IMR-90 (cell line): ENCODE results near the gene TPGS1. TPM values are rescaled to one million over a fixed set of nuclear protein-coding genes. Genes with fewer than 3 reads are reported as not detected.
A peak's percentile ranks its signal among the peaks of the same experiment; 100 is the strongest.

Experiments
- ATAC-seq: fragments of 200-7000 bp; cut with Tn5 transposase; 2 replicates; pipeline ENCODE4 v1.9.1; 2020; ENCODE audit warnings: low read depth, mild to moderate bottlenecking, moderate library complexity
- BruUV-seq: library from RNA; stranded (reverse); fragments of 400-500 nt; replicated peaks from 2 replicates; lab custom pipeline; 2021; lab: Mats Ljungman, UMichigan
- CTCF ChIA-PET: fragments of 300-600 bp; formaldehyde crosslinking; extraction: SDS; loops from one replicate; lab custom pipeline; 2021; ENCODE audit warnings: antibody characterized with exemption; lab: Yijun Ruan, JAX
- POLR2A ChIA-PET: fragments of 300-600 bp; sonication (Branson Sonifier 250); formaldehyde crosslinking; loops from one replicate; lab custom pipeline; 2022; ENCODE audit warnings: antibody characterized with exemption; ENCODE audit not compliant: unreplicated experiment; lab: Charles Lee
- DNase-seq: peaks from one replicate; pipeline ENCODE4 v3.0.0; 2013
- H2AFZ ChIP-seq: replicated peaks from 2 replicates; pipeline ENCODE3; 2013; ENCODE audit warnings: low read length, mild to moderate bottlenecking; ENCODE audit not compliant: poor library complexity
- H2AK5ac ChIP-seq: 2 replicates; pipeline ENCODE4 v1.6.1; 2013; ENCODE audit warnings: low read depth, low read length, inconsistent platforms
- H2AK9ac ChIP-seq: replicated peaks from 2 replicates; pipeline ENCODE3; 2013; ENCODE audit warnings: mild to moderate bottlenecking, low read depth, low read length, moderate library complexity; ENCODE audit not compliant: poor library complexity
- H2BK120ac ChIP-seq: 2 replicates; pipeline ENCODE4 v1.6.1; 2013; ENCODE audit warnings: low read depth, low read length, inconsistent platforms
- H2BK15ac ChIP-seq: 3 replicates; pipeline ENCODE4 v1.6.1; 2013; ENCODE audit warnings: low read depth, low read length, inconsistent platforms
- H2BK20ac ChIP-seq: 2 replicates; pipeline ENCODE4 v1.6.1; 2013; ENCODE audit warnings: low read depth, mild to moderate bottlenecking, inconsistent platforms, low read length, moderate library complexity
- H2BK5ac ChIP-seq: 2 replicates; pipeline ENCODE4 v1.6.1; 2013; ENCODE audit warnings: mild to moderate bottlenecking, low read depth, low read length, inconsistent platforms; ENCODE audit not compliant: poor library complexity, severe bottlenecking
- H3K14ac ChIP-seq: replicated peaks from 2 replicates; pipeline ENCODE4 v1.6.1; 2013; ENCODE audit warnings: low read depth, low read length, inconsistent platforms
- H3K18ac ChIP-seq: 2 replicates; pipeline ENCODE4 v1.6.1; 2013; ENCODE audit warnings: low read depth, low read length, control low read depth
- H3K23ac ChIP-seq: 2 replicates; pipeline ENCODE4 v1.6.1; 2013; ENCODE audit warnings: low read depth, low read length, inconsistent platforms
- H3K27ac ChIP-seq: 2 replicates; pipeline ENCODE4 v1.5.1; 2013; ENCODE audit warnings: mild to moderate bottlenecking, control low read depth, low read length; ENCODE audit not compliant: insufficient read depth
- H3K27me3 ChIP-seq: 2 replicates; pipeline ENCODE4 v1.6.1; 2013; ENCODE audit warnings: low read length; ENCODE audit not compliant: control insufficient read depth, insufficient read depth
- H3K36me3 ChIP-seq: 2 replicates; pipeline ENCODE4 v1.6.1; 2013; ENCODE audit warnings: low read length, mixed read lengths; ENCODE audit not compliant: control insufficient read depth, insufficient read depth
- H3K4ac ChIP-seq: 2 replicates; pipeline ENCODE4 v1.6.1; 2013; ENCODE audit warnings: low read depth, low read length, inconsistent platforms
- H3K4me1 ChIP-seq: 2 replicates; pipeline ENCODE4 v1.6.1; 2013; ENCODE audit warnings: low read length, mixed read lengths; ENCODE audit not compliant: control insufficient read depth, insufficient read depth
- H3K4me2 ChIP-seq: 2 replicates; pipeline ENCODE4 v1.6.1; 2013; ENCODE audit warnings: low read depth, mild to moderate bottlenecking, control low read depth, low read length, moderate library complexity
- H3K4me3 ChIP-seq: 2 replicates; pipeline ENCODE4 v1.5.1; 2013; ENCODE audit warnings: low read depth, mild to moderate bottlenecking, control low read depth, low read length, moderate library complexity; ENCODE audit not compliant: insufficient read depth
- H3K56ac ChIP-seq: 2 replicates; pipeline ENCODE4 v1.6.1; 2013; ENCODE audit warnings: low read length, inconsistent platforms; ENCODE audit not compliant: insufficient read depth; ENCODE audit errors: extremely low read depth
- H3K79me1 ChIP-seq, 2 experiments: 2 replicates each; pipeline ENCODE4 v1.6.1; 2013; ENCODE audit warnings: low read length in 2 of 2, inconsistent platforms in 1 of 2, low read depth in 1 of 2
- H3K9ac ChIP-seq: 2 replicates; pipeline ENCODE4 v1.6.1; 2013; ENCODE audit warnings: low read depth, low read length, control low read depth
- H3K9me1 ChIP-seq: 2 replicates; pipeline ENCODE4 v1.6.1; 2013; ENCODE audit warnings: low read length, inconsistent platforms; ENCODE audit not compliant: insufficient read depth
- H3K9me3 ChIP-seq: 2 replicates; pipeline ENCODE4 v1.6.1; 2013; ENCODE audit warnings: low read length; ENCODE audit not compliant: control insufficient read depth, insufficient read depth
- H4K20me1 ChIP-seq: 2 replicates; pipeline ENCODE4 v1.6.1; 2013; ENCODE audit warnings: low read length, inconsistent platforms; ENCODE audit not compliant: insufficient read depth
- H4K5ac ChIP-seq: 2 replicates; pipeline ENCODE4 v1.6.1; 2013; ENCODE audit warnings: mild to moderate bottlenecking, low read depth, low read length, control low read depth
- H4K8ac ChIP-seq, 2 experiments: 2 replicates each; pipeline ENCODE4 v1.6.1; 2013; ENCODE audit warnings: low read depth in 2 of 2, low read length in 2 of 2, control low read depth in 1 of 2, inconsistent platforms in 1 of 2
- H4K91ac ChIP-seq: 2 replicates; pipeline ENCODE4 v1.6.1; 2013; ENCODE audit warnings: low read depth, low read length, inconsistent platforms; ENCODE audit not compliant: insufficient read depth
- BHLHE40 ChIP-seq: fragments of 150-350 bp; IDR thresholded peaks from 2 replicates; pipeline ENCODE4 v1.6.1; 2016; ENCODE audit warnings: mild to moderate bottlenecking, low read depth, low read length
- CTCF ChIP-seq: conservative IDR thresholded peaks from 2 replicates; pipeline ENCODE4 v1.5.1; 2012; ENCODE audit warnings: mild to moderate bottlenecking, low read depth, low read length, improper control_type of control experiment
- ELK1 ChIP-seq: fragments of 150-350 bp; IDR thresholded peaks from 2 replicates; pipeline ENCODE4 v1.6.1; 2016; ENCODE audit warnings: low read depth, mild to moderate bottlenecking, low read length, moderate library complexity, borderline replicate concordance
- FOS ChIP-seq: fragments of 150-350 bp; IDR thresholded peaks from 2 replicates; pipeline ENCODE4 v1.6.1; 2016; ENCODE audit warnings: low read depth, low read length
- MAFK ChIP-seq: IDR thresholded peaks from 2 replicates; pipeline ENCODE4 v1.6.1; 2012; ENCODE audit warnings: low read depth, low read length, improper control_type of control experiment
- MAZ ChIP-seq: IDR thresholded peaks from 2 replicates; pipeline ENCODE4 v1.6.1; 2012; ENCODE audit warnings: low read depth, mild to moderate bottlenecking, low read length, improper control_type of control experiment, moderate library complexity, borderline replicate concordance
- MXI1 ChIP-seq: IDR thresholded peaks from 2 replicates; pipeline ENCODE4 v1.6.1; 2012; ENCODE audit warnings: low read depth, mild to moderate bottlenecking, low read length, moderate library complexity, borderline replicate concordance
- NFE2L2 ChIP-seq: fragments of 150-350 bp; IDR thresholded peaks from 2 replicates; pipeline ENCODE4 v1.6.1; 2016; ENCODE audit warnings: low read depth, mild to moderate bottlenecking, low read length
- RAD21 ChIP-seq: IDR thresholded peaks from 2 replicates; pipeline ENCODE4 v1.6.1; 2012; ENCODE audit warnings: low read length, improper control_type of control experiment
- RCOR1 ChIP-seq: IDR thresholded peaks from 2 replicates; pipeline ENCODE4 v1.6.1; 2012; ENCODE audit warnings: mild to moderate bottlenecking, low read length, improper control_type of control experiment; ENCODE audit not compliant: insufficient replicate concordance
- SMC3 ChIP-seq: fragments of 150-350 bp; IDR thresholded peaks from 2 replicates; pipeline ENCODE4 v1.6.1; 2016; ENCODE audit warnings: low read depth, mild to moderate bottlenecking, antibody characterized with exemption, low read length, moderate library complexity
- USF2 ChIP-seq: fragments of 150-350 bp; IDR thresholded peaks from 2 replicates; pipeline ENCODE4 v1.6.1; 2017; ENCODE audit warnings: mild to moderate bottlenecking, antibody characterized with exemption, low read length, low read depth
- WGBS, 2 experiments: methylation state at CpG; one replicate each; pipeline versions ENCODE4 v1.1.5 to v1.1.7; 2013; ENCODE audit warnings: missing lambda C conversion rate in 2 of 2; ENCODE audit not compliant: insufficient read length in 1 of 2; ENCODE audit errors: extremely low coverage in 2 of 2; 5-methylcytosine and 5-hydroxymethylcytosine counted together
- dilution Hi-C: fragments of 300-500 bp; cut with HindIII; formaldehyde crosslinking; loops from one replicate; pipeline ENCODE4 v1.14.3; 2018; ENCODE audit warnings: low sequenced_read_pairs; ENCODE audit not compliant: unreplicated experiment
- in situ Hi-C: fragments of 300-500 bp; cut with MboI; formaldehyde crosslinking; loops from 3 replicates; pipeline ENCODE4 v1.14.3; 2019; ENCODE audit warnings: low sequenced_read_pairs, inconsistent platforms, mixed read lengths
- intact Hi-C: fragments of 100-400 bp; cut with micrococcal nuclease; formaldehyde crosslinking; loops from 2 replicates; pipeline ENCODE4 v1.10.0; 2022
- polyA plus RNA-seq, 3 experiments: library from polyadenylated mRNA; depleted of rRNA; stranded (reverse); fragments of >200 nt; gene quantifications; 2 replicates each; pipeline ENCODE4 v1.2.3, GENCODE V29; 2012; ENCODE audit warnings: low replicate concordance in 1 of 3
- total RNA-seq: library from RNA; depleted of rRNA; stranded (reverse); fragments of >200 nt; gene quantifications from 2 replicates; pipeline ENCODE4 v1.2.3, GENCODE V29; 2012

TPGS1 gene
- total and polyA plus RNA-seq, 2 of the 4 experiments (the other 2 are of a cell fraction), result 2.7 to 6.3 TPM

GRCh38 chr19:558770-559439 is 51.6 kb downstream of the TPGS1 start:
- peak overlapping the region; percentile 5 for H2AK9ac ChIP-seq
- ChIA-PET POLR2A (no interaction called here), CTCF (no interaction called here)
- H3K27me3 ChIP-seq, result no peaks in the 10 kb centered on the region
- H3K36me3 ChIP-seq, result no peaks in the 10 kb centered on the region
- no peak for TF ChIP-seq NFE2L2
- no peak for TF ChIP-seq ELK1
- TF ChIP-seq MXI1, result no peak
- no peak for TF ChIP-seq USF2
- TF ChIP-seq MAZ, result no peak; the same call in 1 of the 2 replicates
- no peak for TF ChIP-seq BHLHE40
- no peak for TF ChIP-seq CTCF
- TF ChIP-seq RAD21, result no peak
- no peak for TF ChIP-seq RCOR1
- no peak for TF ChIP-seq SMC3
- no peak for TF ChIP-seq FOS
- TF ChIP-seq MAFK, result no peak
- no peak overlapping the region for H4K91ac ChIP-seq
- no peak overlapping the region for H3K14ac ChIP-seq
- in situ Hi-C loops, result no loop called here
- H4K8ac ChIP-seq, result no peak overlapping the region
- no peak overlapping the region; the same call in 1 of the 2 replicates for H3K9ac ChIP-seq
- intact Hi-C loops, result no loop called here
- DNase-seq (peak; percentile 14), ATAC-seq (peak; percentile 51)
- H3K56ac ChIP-seq, result no peak overlapping the region
- dilution Hi-C loops, result no loop called here
- H2BK5ac ChIP-seq, result no peak overlapping the region
- no peak overlapping the region for H2BK15ac ChIP-seq
- H2AK5ac ChIP-seq, result no peak overlapping the region
- H2BK120ac ChIP-seq, result no peak overlapping the region
- no peaks in the 10 kb centered on the region for H3K79me1 ChIP-seq
- H3K4me2 ChIP-seq, result no peak overlapping the region; the same call in 1 of the 2 replicates
- no peak overlapping the region; the same call in 1 of the 2 replicates for H3K18ac ChIP-seq
- no peak overlapping the region for H3K23ac ChIP-seq
- H3K27ac ChIP-seq, result no peak overlapping the region
- no peak overlapping the region for H2AFZ ChIP-seq
- no TSS peak for BruUV-seq
- H4K20me1 ChIP-seq, result no peaks in the 10 kb centered on the region
- peaks cover 6% of the 10 kb centered on the region; the same call in 1 of the 2 replicates for H3K4me1 ChIP-seq
- WGBS, 2 experiments, result 58% methylated on average over 4 of the region's 21 CpGs; no CpG with 5 or more reads in 1 of the 2 experiments
- H3K9me3 ChIP-seq, result no peaks in the 10 kb centered on the region
- no peak overlapping the region for H3K4me3 ChIP-seq
- H4K5ac ChIP-seq, result peak overlapping the region; percentile 42; the same call in 1 of the 2 replicates
- H2BK20ac ChIP-seq, result no peak overlapping the region
- H3K4ac ChIP-seq, result no peak overlapping the region
- no peaks in the 10 kb centered on the region for H3K9me1 ChIP-seq
